ENCODE results near the gene INPP5E. TPM values are rescaled to one million over a fixed set of nuclear protein-coding genes. Genes with fewer than 3 reads are reported as not detected.

Gene INPP5E, protein sequence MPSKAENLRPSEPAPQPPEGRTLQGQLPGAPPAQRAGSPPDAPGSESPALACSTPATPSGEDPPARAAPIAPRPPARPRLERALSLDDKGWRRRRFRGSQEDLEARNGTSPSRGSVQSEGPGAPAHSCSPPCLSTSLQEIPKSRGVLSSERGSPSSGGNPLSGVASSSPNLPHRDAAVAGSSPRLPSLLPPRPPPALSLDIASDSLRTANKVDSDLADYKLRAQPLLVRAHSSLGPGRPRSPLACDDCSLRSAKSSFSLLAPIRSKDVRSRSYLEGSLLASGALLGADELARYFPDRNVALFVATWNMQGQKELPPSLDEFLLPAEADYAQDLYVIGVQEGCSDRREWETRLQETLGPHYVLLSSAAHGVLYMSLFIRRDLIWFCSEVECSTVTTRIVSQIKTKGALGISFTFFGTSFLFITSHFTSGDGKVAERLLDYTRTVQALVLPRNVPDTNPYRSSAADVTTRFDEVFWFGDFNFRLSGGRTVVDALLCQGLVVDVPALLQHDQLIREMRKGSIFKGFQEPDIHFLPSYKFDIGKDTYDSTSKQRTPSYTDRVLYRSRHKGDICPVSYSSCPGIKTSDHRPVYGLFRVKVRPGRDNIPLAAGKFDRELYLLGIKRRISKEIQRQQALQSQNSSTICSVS
- total RNA-seq: 1 to 10 TPM; 8.7 TPM
- long read RNA-seq, donor 1, partial matches to known transcripts: 1 of 3 reads
- long read RNA-seq, donor 1, other reads (novel, unspliced or antisense): 1 of 3 reads
- long read RNA-seq, donor 2, partial matches to known transcripts: 10 of 13 reads
- long read RNA-seq, donor 2, other reads (novel, unspliced or antisense): 3 of 13 reads

DNA sequence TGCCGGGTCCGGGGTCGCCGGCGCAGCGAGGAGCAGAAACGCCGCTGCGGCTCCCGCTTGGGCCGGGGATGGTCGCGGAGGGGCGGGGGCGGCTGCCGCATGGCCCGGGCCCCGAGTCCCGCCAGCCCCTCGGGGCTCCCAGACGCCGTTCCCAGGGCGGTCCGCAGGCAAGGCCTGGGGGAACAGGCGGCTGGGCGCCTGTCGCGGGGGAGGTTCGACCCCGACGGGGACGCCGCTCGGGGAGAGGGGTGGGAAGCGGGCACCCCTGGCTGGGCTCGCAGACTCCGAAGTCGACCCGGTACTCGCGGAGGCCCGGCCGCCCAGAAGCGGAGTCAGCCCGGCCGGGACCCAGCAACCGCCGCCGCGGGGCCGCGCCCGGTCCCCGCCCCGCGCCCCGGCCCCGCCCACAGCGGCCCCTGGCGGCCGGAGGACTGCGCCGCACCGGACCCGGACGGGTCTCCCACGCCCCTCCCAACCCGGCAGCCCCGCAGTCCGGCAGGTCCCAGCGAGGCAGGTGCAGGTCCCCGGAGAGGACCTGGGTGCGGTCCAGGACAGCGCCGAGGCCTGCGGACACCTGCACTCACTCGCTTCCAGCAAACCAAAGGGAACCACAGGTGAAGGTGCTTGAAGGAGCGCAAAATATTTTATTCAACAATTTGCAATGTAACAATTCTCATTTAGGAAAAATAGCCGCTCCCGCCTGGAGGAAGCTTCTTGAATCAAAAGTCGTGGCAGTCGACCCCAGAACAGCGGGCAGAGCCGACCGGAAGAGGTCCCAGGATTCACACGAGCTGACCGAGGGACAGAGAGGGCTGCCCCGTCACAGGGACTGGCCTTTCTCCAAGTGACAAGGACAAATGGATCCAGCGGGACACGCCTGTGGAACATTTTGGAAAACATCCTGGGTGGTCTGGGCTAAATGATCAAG lies at the start of gene INPP5E:
INPP5E (minus strand) TSS at position 365 of the 928 bp plus-strand sequence. CDS start 426 bp downstream, outside the sequence.
- intact Hi-C loops (cut with DNase I): no loop called here
- peak; percentile 92 for DNase-seq (ENCODE audit: low spot score)

DNA sequence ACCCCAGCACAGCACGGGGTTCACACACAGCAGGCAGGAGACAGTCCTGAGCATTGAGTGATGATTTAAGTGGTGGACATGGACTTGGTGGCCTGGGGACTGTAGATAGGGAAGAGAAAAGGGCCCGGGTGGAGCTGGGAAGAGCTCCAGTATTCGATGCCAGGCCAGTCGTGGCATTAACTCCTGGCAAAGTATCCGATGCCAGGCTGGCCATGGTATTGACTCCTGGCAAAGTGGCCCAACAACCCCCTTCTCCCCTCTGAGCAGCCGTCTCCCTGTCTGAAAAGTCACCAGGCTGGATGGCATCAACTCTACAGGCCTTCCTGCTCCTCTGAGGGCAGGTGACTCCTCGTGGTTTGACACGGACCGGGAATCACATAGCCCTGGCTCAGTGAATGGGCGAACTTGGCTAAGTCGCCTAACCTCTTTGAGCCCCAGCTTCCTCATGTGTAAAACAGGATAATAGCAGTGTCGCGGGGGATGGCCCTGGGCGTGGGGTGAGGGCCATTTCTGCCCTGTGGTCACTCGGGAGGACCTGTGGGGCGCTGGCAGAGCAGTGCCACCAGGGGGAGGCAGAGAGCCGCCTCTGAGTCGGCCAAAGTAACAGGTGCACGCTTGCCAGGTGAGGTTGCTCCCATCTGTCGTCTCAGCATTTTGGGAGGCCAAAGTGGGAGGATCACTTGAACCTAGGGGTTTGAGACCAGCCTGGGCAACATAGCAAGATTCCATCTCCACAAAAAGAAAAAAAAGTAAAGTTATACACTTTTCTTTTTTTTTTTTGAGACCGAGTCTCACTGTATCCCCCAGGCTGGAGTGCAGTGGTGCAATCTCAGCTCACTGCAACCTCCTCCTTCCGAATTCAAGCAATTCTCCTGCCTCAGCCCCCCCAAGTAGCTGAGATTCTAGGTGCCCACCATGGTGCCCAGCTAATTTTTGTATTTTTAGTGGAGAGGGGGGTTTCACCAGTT lies 48.9 kb upstream of the INPP5E start:
- intact Hi-C loops (cut with DNase I): loop anchor here (1.0 to 5.0 kb wide), 3 partner anchors 34 to 143 kb away; no protein-coding TSS in a partner anchor
- DNase-seq (ENCODE audit: low spot score): no peak

GRCh38 chr9:136487672-136488071 lies 48.0 kb upstream of the INPP5E start:
- intact Hi-C loops (cut with DNase I): loop anchor here in 1 of 2 donors (5.0 kb wide), 2 partner anchors 35 to 55 kb away; no protein-coding TSS in a partner anchor
- no peak for DNase-seq (ENCODE audit: low spot score)

DNA sequence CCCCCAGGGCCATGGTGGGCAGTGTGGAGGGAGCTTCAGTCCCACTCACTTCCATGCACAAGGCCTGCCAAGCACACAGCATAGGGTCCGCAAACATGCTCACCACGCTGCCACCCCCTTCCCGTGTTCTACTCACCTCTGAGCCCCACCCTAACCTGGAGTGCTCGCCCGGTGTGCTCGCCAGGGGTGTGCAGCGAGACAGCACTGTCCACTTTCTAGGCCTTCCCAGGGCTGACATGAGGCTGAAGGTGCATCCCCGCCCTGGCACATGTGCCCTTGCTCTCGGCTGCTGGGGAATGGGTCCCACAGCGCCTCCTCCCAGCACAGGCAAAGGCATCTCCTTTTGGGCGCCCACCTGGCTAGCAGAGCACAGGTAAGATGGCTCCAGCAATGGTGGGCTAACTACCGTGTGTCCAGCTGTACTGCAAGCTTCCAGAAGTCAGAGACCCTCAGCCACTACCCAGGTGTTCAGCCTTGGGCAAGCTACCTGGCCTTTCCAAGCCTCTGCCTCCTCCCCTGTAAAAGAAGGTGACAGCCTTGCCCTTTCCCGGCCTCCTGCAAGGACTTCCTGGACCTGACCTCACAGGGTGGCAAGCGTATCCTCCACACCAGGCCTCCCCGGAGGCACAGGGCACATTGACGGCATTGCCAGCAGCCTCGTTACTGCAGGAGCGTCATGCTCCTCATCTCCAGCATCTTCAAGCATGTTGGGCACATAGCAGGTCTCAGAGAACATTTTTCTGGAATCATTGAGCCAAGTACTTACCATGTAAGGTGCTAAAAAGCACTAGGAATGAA lies 47.4 kb upstream of the INPP5E start:
- no peak for DNase-seq (ENCODE audit: low spot score)
- intact Hi-C loops (cut with DNase I): loop anchor here in 1 of 2 donors (5.0 kb wide), 2 partner anchors 35 to 55 kb away; no protein-coding TSS in a partner anchor

- intact Hi-C loops (cut with DNase I): loop anchor here in 1 of 2 donors (5.0 kb wide), 2 partner anchors 36 to 56 kb away; no protein-coding TSS in a partner anchor
- no peak for DNase-seq (ENCODE audit: low spot score)
Measured at GRCh38 chr9:136486131-136486530, 46.5 kb upstream of the INPP5E start.

DNA sequence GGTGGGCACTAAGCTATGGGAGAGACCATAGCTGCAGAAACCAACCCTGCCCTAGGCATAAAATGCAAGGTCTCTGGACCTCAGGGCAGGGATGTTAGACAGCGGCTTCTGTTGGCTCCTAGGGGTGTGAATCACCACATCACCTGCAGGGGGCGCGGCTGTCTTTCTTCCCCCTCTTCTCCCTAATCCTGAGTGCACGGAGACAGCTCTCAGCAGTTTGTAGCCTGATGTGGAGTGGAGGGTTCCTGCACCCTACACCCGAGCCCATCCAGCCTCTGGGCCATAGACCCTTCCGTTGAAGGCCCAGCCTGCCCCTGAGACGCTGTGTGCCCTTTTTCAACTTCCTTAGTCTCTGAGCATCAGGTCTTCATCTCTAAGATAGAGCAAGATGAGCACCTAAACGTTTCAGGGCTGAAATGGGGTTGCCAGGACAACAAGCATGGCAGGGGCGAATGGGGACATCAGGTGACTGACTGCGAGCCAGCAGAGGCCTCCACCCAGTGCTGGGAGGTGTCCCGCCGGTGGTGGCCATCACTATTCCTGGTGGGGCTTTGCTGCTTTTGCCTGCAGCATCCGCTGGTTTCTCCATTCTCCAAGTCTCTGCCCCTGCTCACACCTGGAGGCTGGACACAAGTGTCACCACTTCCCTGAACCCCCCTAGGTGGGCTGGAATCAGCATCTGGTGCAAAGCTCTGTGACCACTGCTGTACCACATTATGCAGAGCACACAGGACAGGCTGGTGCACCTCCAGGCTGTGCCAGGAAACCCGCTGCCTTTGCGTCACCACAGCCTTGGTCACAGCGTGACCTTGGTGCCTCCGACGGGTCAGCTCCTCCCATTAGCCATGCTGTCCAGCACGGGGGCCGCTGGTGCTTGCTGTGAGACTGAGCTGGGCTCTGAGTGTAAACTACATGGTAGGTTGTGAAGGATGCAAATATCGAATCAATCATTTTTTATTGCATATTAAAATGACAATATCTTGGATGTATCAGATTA lies 45.7 kb upstream of the INPP5E start:
- DNase-seq (ENCODE audit: low spot score): peak; percentile 96
- intact Hi-C loops (cut with DNase I): loop anchor here in 1 of 2 donors (5.0 kb wide), 2 partner anchors 37 to 57 kb away; no protein-coding TSS in a partner anchor

DNA sequence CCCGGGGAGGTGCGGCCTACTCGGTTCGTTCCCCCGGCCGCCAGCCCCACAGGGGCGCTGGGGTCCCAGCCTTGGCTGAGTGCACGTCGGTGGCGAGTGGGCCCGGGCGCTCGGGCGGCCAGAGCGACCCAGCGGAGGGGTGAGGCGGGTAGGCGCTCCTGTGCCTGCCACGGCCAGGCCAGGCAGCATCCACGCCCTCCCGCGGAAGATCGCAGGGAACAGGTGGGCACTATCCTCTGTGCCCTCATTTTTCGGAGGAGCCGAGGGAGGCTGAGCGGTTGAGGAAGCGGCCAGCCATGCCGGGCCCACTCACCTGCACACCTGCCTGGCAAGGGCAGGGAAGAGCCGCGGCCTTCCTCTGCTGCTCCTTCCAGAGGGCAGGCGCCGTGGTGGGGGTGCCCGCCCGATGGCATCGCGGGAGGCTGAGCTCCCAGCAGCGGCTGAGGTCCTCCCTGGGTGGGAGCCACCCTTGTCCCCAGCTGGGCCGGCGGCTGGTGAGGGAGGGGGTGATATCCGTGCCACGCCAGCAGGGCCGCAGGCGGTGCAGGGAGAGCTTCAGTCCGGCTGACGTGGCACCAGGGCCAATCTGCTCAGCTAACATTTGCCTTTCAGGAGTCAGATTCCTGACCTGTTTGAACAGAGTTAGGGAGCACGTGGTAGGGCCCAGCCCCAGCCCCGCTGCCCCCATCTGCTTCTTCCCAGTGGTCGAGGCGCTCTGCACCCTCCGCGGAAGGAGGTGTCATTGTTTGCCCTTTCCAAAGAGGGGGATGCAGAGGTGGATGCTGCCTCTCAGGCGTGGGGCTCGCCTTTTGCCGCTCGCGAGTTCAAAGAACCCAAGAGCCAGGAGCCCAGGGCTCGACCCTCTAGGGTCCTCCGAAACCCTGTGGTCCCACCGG lies 44.8 kb upstream of the INPP5E start:
- intact Hi-C loops (cut with DNase I): loop anchor here in 1 of 2 donors (1.0 to 5.0 kb wide), 3 partner anchors 38 to 147 kb away; no protein-coding TSS in a partner anchor
- DNase-seq (ENCODE audit: low spot score): no peak

GRCh38 chr9:136483589-136484152 lies 44.0 kb upstream of the INPP5E start:
- intact Hi-C loops (cut with DNase I): loop anchor here in 1 of 2 donors (1.0 kb wide), 1 partner anchor 148 kb away; no protein-coding TSS in a partner anchor

GRCh38 chr9:136482793-136483588 lies 43.3 kb upstream of the INPP5E start, which contains the start of gene SEC16A:
Gene SEC16A, minus strand, starts transcription at chr9:136483040. Its CDS starts 5,425 bp downstream, at chr9:136477615.
- intact Hi-C loops (cut with DNase I): no loop called here

More at GRCh38 chr9:136483589-136484152, 44.0 kb upstream of the INPP5E start:
- peak; percentile 98 for DNase-seq (ENCODE audit: low spot score)

DNA sequence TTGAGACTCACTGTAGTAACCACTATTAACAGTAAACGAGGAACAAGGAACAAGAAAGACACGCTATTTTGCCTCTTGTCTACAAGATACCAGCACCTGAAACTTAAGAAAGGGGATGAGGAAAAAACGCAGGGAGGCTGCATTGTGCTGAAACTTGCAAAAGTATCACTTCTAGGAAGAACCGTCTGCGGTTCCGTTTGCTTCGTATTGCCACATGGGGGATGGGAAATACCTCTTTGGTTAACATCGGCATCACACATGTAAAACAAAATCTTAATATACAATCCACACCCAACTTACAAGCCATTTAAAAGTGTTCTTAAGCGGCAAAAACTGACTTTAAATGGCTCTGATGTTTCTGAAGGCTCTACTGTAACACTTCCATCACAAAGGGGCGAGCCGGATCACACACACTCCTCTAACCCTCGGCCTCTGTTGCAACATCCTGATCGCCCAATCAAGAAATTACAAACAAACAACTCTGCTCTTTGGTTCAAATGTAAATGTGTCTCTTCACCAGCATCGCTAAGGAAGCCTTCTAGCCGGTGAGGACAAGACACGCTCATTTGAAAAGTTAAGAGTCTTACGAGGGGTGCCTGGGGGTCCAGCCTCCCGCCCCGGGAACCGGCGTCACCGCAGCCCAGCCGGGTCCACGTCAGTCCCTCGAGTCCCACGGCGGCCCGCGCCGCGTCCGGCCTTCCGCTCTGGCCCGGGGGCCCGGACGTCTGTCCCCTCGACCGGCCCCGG lies 42.6 kb upstream of the INPP5E start:
- intact Hi-C loops (cut with DNase I): no loop called here
- no peak for DNase-seq (ENCODE audit: low spot score)

More at GRCh38 chr9:136482793-136483588, 43.3 kb upstream of the INPP5E start, which contains the start of gene SEC16A:
- peak; percentile 100 for DNase-seq (ENCODE audit: low spot score)

DNA sequence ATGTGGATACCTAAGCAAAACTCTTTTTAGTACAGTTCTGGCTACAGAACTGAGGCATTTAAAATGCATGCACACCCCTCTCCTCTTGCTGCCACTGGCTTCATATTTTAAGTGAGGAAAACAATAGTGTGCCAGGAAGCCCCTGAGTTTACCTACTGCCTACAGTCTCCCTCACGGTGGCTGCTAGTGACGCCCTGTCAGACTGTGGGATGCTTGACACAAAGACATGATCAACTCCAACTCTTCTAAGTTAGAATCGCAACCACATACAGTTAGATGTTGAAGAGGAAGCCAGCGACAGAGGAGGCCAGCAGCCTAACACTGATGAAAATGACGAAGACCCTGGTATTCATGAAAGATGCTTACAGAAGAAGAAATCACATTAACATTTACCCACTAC lies 41.9 kb upstream of the INPP5E start:
- no peak for DNase-seq (ENCODE audit: low spot score)
- intact Hi-C loops (cut with DNase I): no loop called here

- DNase-seq (ENCODE audit: low spot score): no peak
- intact Hi-C loops (cut with DNase I): no loop called here
Measured at GRCh38 chr9:136476369-136477150, 36.9 kb upstream of the INPP5E start.

Data from posterior vena cava (tissue), 2 donors.